Measurements from ENCODE around the gene PTPRK.
A peak's percentile ranks its signal among the peaks of the same experiment; 100 is the strongest.

The PTPRK gene

DNA sequence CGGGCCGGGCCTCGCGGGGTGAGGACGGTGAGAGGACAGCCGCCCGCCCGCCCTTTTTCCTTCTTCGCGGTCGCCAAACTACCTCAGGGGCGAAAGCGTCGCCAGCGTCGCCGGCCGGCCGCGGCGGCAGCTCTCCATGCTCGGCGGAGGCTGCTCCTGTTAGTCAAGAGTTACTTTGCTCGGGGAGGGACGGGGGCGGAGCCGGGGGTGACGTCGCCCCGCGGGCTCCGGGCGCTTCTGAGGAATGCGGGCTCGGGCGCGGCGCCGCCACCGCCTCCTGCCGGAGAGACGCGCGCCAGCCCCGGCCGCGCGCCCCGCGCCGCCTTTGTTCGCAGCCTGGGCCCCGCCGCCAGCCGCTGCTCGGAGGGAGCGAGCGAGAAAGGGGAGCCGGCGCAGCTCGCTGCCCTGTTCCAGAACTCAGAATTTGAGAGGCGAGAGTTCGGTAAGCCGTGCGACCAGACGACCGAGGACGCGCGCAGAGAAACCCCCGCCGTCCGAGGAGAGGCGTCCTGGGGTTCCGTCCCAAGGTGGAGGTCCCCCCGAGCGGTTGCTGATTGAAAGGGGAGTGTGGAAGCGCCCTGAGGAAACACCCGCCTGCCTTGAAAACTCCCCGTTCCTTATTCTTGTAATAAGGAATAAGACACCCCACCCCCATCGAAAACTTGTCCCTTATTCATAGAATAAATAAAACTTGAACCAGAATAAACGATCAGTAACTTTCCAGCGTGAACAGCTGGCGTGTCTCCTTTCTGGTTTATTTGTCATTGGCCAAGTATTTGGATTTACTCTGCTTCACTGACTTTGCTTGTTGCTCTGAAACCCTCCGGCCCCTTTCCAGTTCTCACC lies at the start of gene PTPRK:
TSS of gene PTPRK (minus strand) at position 164 of the 846 bp plus-strand sequence. CDS start 241 bp downstream, outside the sequence.
- DNase-seq: peak; percentile 84

DNA sequence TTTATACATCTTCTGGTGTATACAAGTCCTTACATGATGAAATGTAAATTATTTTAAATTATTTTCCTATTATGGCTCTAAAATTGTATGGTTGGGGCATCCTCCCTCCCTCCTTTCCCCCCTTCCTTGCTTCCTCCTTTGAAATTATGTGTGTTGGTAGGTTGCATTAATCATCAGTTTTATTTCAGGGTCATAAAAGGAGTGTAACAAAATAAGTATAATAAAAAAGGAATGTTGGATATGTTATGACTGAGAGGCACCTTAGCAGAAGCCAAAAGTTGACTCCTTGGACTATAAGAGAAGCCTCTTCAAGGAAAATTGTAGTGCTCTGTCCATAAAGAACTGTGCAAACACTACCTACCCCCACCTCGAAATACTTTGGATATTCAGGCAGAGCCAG lies 46.6 kb upstream of the PTPRK start:
- DNase-seq: no peak

DNA sequence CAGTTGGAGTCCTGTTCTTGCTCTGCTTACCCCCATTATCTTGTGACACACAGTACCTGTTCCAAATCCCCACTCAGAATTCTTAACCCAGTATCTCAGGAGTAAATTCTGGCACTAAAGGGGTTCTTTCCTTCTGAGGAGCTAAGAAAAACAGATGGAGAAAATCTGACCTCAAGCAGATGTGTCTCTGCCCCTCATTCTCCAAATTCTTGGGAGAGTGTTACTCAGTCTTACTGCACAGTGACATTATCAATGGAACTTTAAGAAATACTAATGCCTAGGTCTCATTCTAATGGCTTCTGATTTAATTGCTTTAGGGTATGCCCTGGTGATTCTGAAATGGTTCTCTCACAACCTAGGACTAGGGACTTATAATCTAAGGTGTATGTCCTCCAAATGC lies 40.6 kb upstream of the PTPRK start:
- DNase-seq: no peak

DNA sequence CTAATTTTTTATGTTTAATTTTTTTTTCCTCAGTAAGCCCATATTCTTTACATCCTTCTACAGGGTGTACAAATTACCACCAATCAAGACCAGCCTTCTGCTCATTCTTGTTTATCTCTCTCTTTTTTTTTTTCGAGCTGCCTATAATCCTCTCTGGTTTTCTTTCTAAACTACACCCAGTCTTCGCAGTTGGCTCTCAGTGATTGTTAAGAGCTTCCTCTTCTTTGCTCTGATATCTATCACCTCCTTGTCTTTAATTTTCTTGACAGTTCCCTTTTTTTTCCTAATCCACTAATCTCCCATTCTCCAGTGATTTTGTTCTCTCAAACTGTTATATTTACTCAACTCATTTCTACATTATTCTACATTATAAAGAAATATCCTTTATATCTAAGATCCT lies 38.5 kb upstream of the PTPRK start:
- no peak for DNase-seq

DNA sequence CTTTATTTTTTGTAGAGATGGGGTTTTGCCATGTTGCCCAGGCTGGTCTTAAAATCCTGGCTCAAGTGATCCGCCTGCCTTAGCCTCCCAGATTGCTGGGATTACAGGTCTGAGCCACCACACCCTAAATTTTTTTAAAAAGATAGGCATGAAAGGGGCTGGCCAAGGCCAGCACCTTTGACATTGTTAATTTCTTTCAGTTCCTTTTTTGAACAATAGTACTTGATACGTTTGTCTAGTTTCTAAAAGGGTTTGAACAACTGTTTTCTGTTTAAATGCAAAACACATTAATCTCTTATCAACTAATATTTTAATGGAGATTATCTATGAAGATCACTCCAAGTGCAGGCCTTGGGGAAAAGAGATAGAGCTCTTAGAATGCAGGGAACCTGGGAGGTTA lies 37.6 kb upstream of the PTPRK start:
- DNase-seq: no peak

DNA sequence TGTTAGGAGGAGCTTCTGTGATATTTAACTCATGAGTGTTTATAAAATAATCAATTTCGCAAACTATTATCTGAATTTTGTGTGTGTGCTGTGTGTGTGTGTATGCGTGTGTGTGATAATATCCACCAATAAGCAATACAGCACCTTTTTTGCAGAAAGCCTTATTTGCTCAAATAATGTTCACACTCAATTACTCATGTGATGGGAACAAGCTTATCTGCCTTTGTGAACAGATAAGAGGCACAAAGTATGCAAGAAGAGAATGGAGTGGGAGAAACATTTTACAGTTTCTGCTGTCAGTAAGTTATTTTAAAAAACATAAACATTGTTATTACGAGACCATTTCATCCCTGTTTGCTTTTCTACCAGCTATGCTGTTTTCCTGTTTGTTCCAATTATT lies 36.7 kb upstream of the PTPRK start:
- no peak for DNase-seq

DNA sequence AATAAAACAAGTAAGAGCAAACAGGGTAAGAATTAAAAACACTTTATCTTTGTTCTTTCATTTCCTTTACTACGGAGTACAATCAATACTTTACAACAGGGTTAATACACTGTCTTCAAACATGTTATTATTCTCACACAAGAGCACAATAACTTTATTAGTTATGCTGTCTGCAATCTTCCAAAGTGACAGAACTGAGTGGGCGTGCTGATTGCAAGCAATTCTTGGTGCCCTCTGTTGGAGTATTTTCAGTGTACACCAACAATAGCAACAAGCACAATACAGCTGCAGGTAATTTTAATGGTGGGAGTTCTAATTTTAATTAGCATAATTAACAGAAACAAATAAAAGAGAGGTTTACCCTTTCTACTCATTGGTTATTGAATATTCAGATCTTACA lies 33.9 kb upstream of the PTPRK start:
- DNase-seq: no peak

DNA sequence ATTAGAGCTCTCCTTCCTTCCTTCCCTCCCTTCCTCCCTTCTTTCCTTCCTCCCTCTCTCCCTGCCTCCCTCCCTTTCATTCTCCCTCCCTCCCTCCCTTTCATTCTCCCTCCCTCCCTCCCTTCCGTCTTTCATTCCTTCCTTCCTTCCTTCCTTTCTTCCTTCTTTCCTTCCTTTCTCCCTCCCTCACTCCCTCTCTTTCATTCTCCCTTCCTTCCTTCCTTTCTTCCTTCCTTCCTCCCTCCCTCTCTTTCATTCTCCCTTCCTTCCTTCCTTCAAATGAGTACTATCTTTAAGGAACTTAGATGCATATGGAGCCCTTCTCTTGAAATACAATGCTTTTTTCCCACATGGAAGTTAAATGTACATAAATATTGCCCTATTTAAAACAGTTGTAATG lies 20.9 kb upstream of the PTPRK start:
- no peak for DNase-seq

DNA sequence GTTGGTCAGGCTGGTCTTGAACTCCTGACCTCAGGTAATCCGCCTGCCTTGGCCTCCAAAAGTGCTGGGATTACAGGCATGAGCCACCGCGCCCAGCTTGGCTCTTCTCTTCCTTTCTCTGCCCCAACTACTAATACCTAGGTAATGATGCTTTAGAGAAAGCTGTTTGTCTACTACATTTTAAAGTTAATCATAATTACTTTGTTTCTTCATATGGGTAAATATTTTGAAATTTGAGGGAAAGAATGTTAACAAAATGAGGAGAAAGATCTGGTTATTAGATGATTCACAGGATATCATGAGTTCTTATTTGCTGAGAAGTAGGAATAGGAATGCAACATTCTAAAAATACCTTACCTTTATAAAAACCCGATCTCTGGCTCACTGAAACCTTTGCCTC lies 18.4 kb upstream of the PTPRK start:
- no peak for DNase-seq

DNA sequence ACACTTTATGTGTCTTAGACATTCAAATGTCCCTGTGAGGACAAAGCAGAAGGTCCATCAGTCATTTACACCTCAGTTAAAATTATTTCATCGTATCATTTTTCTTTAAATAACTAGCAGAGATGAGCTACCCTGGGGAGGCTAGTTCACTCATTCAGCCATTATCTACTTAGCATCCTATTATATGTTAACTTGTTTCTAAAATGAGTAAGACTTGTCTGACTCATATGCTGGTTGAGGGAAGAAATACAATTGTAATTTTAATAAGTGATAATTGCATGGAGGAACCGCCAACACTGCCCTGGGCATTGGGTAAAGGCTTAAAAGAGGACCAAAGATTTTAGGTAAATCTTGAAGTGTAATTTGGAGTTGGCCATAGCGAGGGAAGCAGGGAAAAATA lies 12.4 kb upstream of the PTPRK start:
- no peak for DNase-seq

DNA sequence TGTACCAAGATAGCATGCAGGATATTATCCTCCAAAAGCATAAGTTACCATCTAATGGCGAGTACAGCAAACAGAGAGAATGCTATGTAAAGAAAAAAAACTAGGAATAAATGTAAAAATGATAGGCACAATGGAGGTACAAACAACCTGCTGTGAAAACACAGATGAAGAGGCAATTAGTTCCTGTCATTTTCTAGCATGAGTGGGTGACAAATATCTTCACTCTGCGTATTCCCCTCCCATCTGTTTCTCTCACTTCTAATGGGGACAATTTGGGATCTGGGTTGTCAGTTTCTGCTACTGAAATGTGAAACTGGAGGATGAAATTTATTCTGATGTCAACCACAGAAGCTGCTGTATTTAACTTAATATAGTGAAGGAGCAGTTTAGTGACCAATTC lies 11.7 kb upstream of the PTPRK start:
- DNase-seq: no peak

DNA sequence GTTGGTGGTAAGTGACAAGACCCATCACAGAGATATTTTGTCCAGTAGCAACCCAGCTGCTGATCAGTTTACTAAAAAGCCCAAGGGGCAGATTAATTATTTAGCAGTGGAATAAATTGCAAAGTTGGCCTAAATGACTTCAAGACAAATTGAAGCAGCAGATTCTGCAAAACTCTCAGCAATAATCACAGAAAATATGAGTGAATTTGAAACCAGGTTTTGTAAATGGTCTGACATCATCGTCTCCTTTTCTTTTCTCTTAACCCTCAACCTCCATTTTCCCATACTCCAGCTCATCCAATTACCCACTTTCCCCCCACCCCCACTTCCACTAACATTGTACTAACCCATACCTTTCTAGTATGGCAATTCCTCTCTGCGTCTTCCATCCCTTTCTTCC lies 11.3 kb upstream of the PTPRK start:
- no peak for DNase-seq

DNA sequence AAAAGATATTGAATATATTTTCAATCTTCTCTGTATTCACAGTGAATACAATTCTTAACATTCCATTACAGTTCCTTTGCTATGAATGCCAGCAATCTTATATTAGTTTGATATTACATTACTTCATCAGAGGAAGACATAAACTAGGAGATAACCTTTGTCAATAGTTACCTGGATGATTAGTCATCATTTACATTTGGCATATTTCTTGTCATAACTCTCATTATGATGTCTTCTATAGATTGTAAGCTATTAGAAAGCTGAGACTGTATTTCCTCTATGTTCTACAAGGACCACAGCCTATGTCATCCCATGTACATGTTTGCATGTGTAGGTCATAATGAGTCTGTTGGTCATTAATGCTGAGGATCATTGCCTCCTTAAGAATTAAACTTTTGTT lies 7.8 kb upstream of the PTPRK start:
- no peak for DNase-seq

DNA sequence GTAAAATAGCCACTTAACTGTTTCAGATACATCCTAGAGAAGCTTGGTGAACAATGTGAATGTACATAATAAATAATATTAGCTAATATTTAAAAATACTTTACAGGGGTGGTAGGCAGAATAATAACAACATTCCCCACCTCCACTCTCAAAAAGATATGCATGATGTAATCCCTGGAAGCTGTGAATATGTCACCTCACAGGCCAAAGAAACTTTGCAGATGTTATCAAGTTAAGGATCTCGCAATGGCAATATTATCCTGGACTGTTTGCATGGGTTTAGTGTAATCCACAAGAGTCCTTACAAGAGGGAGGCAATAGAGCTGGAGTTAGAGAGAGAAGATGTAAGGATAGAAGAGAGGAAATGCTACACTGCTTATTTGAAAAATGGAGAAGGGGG lies 7.0 kb upstream of the PTPRK start:
- DNase-seq: no peak

DNA sequence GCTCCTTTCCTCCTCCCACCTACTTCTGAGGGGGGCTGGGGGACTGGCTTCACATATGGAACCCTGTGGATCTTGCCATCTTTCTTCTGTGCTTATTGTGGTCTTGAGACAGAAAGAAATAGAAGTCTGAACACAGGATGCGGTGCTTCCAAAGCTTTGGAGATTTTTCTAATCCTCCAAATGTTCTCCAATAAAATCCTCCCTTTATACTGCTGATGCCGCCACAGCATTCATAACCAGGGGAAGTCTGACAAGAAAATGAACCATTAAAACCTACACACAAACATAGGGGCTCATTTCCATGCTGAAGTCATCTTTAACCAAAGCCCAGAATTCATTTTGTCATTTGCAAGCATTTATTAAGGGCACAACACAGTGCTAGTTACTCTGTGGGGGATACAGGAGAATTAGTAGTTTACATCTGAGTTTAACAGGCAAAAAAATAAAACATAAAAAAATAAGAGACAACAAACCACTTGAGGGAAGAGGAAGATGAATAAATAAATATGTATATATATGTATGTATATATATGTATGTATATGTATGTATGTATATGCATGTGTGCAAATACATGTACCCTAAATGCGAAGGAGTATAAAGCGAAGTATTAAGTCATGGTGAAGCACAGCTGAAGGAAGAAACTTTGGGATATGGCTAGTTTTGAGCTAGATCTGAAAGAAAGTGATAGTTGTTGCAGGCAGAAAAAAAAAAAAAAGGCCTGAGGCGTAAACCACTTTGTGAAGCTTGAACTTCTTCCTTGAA lies 5.9 kb upstream of the PTPRK start:
- no peak for DNase-seq

DNA sequence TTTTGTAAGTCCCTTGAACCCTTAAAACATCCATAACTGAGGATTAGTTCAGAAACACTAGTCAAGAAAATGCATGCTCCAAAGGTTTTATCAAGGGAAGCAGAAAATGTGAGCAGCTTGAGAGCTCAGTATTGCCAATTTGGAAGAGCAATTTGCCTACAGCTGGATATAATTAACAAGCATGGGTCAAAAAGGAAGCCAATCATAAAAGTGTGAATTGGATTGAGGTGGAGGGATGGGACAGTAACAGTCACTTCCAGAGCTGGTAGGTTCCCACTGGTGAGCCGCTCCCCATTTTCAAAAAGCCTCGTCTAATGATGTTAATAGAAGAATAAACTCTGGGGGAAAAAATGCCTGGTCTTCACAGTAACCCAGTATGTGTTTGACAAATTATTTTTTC lies 5.0 kb upstream of the PTPRK start:
- DNase-seq: no peak

DNA sequence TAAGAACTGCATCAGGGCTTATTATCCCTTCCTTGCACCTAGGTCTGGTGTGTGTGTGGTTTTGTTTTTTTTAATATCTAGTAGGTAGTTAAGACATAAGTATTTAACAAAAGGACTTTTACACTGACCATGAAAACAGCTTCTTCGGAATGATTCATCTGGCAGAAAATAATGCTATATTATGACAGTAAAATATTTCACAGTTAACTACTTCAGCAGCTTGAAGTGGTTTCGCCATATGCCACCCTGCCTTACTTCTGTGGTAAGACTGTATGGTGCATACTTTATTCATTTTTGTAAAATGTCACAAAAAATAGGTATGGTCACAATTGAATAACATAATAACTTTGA lies 858 bp upstream of the PTPRK start:
- no peak for DNase-seq

DNA sequence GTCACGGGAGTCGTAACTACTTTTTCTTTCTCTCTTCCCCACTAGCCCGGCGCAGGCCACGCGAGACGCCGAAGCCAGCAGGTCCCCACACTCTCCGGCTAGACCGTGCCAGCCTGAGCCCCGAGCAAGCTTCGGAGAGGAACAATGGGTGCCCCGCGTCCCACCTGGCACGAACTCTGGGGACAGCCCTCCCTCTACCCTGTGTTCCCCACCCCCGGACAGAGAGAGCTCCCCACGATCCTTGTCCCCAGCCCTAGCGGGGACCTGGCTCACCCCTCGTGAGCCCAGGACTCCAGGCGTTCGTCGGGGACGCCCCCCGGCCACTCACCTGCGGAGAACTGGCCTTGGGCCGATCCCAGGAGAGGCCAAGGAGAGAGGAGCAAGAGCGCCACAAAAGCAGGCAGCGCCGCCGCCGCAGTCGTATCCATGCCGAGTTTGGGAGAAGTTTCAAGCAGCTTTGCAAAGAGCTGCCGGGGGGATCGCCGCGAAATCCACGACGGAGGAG lies 416 bp downstream of the PTPRK start:
- DNase-seq: peak; percentile 45

DNA sequence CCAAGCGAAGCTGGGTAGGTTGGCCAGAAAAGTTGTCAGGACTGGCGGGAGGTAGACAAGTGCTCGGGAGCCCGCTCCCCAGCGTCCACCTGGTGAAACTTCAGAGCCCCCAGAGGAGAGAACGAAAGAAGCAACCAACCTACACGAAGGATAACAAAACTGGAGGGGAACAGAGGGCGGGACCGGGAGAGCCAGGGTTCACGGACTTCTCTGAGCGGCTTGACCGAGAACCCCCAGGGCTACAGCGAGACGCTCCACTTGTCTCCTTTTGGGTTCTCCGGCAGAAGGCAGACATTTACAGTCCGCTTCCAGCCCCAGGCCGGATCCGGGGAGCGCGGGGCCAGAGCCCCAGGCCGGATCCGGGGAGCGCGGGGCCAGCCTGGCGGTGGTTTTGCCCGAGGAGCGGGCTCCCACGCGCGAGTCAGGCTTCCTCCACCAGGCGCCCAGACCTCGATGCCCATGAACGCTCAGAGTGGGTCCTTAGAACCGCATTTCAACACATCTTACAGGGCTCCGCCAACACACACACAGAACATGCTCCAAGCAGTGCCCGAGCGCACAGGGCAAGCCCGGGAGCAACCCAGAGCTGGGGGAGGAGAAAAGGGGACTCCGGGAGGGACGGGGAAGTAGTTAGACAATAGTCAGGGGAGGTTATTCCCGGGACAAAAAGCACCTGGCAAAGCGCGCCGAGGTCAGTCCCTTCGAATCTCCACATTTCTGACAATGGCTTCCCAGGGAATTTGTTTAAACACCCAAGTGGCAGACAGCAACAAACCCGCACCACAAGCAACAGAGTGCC lies 1.1 kb downstream of the PTPRK start:
- DNase-seq: peak; percentile 23

DNA sequence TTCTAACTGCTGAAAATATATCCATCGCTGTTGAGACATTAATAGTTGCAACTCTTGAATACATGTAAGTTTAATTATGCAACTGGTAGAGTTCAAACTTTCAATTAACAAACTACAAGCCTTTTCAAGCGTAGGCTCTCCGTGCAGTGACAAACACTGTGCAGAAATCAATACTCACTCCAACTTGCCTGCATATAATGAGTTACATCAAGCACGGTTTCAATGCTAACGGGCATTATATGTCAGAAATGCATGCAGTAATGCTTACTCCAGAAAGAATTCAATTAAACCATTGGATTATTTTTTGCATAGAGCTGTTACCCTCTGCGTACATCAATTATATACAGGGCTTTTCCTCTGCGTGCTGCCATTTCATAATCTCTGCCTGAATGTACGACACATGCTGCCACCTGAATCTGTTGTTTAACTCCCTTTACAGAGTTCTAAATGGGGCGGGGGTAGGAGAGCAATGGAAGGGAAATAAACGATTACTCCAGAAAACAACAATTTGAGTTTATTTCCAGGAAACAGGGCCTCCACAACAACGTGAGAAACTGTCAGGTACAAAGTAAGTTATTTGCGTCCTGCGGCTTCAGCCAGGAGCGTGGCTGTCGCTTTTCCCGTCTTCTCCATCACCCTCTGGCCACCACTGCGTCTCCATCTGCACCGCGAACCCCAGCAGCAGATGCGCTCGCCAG lies 1.8 kb downstream of the PTPRK start:
- no peak for DNase-seq

DNA sequence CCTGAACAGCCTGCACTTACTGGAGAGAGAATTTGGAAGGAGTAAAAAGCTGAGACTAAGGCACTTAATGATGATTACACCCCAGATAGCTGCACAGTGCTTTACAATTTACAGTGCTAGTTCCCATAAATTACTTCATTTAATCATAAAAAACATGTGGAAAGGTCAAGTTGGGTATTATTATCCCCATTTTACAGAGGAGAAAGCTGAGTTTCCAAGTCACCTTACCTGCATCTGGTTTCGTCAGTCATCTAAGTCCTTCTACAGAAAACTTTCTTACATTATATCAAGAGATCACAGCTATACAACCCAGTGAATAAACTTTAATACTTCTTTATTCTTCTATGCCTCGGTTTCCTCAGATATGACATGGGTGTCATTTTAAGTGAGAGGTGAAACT lies 3.3 kb downstream of the PTPRK start:
- no peak for DNase-seq

DNA sequence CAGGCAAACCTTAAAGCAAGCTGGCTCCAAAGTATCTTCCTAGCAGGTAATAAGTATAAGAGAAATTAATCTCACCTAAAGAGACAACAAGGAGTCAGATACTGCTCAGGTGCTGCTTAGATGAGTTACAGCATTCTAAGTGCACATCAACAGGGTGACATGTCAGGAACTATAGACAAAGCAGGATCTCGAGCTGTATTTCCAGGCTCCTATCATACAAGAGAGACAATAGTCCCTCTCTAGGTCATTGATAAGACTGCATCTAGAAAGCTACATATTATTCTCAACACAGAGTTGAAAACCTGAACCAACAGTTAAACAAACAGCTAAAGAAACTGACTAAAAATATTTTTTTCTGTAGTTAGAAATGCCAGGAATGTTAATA lies 3.9 kb downstream of the PTPRK start:
- DNase-seq: no peak

Data from CD4-positive, alpha-beta T cell treated with Interleukin-17A for 1 hour (primary cell).